HG02763 (cell line): Measurements from ENCODE around the gene SLC12A7.
"Not testable (repeated sequence)": the region's sequence is repeated elsewhere in the genome, so short reads cannot be mapped to it uniquely, and the experiment has no call there.

Source experiments
- ATAC-seq: cut with Tn5 transposase; IDR thresholded peaks from one replicate; pipeline ENCODE4 v1.9.1; 2021; ENCODE audit warnings: mild to moderate bottlenecking, moderate library complexity; ENCODE audit not compliant: unreplicated experiment

The SLC12A7 gene

DNA sequence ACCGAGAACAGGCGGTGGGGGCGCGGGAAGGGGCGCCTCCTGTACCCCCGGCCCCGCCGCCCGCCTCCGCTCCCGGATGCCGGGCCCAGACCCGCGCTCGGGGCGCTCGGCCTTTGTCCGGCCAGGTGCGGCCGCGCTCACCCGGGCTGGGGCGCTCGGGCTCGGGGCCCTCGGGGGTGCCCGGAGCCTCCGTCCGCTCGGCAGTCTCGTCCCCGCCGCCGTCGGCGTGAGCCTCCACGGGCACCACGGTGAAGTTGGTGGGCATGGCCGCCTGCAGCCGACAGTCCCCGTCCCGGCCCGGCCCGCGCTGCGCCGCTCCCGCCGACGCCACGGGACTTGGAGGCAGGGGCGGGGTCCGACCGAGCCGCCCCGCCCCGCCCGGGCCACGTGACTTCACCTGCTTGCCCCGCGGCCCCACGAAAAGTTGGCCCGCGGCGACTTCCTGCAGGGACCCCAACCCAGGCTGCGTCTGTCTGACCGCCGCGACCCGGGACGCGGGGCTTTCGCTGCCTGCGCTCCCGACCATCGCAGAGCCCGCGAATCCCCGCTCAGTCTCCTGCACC, at the start of gene SLC12A7:
SLC12A7 (minus strand) TSS at position 337 of the 563 bp plus-strand sequence; CDS start at position 265, 72 bp downstream.
- ATAC-seq: peak; percentile 55

DNA sequence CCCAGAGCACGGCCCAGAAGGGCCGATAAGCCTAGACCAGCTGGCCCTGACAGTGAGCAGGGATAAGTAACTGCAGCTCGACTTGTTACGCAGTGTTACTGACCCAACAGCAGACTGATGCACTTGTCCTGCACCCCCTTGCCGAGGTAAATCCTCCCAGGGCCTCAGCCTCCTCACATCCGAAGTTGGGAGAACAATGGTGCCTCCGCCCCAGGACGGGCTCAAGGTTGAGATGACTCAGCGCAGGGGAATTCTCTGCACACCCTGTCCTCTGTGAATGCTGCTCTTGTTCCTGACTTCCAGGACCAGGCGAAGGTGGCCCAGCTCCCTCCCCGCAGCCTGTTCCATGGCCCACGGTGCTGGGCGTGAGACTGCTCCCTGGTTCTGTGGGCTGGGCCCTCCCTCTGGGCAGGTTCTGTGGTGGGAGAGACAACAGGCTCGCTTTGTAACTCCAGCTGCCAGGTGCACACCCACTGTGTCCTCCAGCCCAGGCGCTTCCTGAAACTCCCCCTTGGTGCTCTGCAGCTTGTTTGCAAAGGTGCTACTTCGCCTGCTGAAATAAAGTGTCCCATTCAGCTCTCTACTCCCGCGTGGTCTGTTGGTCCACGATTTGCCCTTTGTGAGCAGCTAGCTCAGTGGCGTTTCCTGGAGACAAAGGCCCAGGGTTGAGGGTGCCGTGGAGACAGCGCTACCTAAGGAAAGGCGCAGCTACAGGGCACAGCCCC, 49.4 kb upstream of the SLC12A7 start:
- no peak for ATAC-seq

DNA sequence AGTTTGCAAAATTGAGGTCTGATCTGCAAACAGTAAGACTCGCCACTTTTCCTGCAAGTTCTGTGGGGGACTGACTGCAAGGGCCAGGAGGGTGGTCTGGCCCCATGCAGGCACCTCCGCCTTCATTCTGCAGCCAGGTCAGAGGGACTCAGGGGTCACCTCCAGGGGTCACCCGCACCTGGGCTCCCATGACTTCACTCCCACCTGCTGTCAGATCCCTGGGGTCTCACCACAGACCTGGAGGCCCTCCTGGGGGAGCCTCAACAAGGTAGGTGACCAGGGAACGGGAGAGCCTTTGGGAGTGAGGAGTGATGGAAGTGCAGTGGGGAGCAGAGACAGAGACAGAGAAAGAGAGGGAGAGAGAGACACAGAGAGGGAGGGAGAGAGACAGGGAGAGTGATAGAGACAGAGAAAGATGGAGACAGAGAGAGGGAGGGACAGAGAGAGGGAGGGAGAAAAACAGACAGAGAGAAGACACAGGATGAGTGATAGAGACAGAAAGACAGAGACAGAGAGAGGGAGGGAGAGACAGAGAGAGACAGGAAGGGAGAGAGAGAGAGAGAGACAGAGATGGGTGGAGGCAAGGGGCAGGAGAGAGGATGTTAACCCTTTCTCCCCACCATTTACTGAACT, 48.0 kb upstream of the SLC12A7 start:
- ATAC-seq: no peak

GRCh38 chr5:1159341-1159675, 47.4 kb upstream of the SLC12A7 start:
- ATAC-seq: no peak

DNA sequence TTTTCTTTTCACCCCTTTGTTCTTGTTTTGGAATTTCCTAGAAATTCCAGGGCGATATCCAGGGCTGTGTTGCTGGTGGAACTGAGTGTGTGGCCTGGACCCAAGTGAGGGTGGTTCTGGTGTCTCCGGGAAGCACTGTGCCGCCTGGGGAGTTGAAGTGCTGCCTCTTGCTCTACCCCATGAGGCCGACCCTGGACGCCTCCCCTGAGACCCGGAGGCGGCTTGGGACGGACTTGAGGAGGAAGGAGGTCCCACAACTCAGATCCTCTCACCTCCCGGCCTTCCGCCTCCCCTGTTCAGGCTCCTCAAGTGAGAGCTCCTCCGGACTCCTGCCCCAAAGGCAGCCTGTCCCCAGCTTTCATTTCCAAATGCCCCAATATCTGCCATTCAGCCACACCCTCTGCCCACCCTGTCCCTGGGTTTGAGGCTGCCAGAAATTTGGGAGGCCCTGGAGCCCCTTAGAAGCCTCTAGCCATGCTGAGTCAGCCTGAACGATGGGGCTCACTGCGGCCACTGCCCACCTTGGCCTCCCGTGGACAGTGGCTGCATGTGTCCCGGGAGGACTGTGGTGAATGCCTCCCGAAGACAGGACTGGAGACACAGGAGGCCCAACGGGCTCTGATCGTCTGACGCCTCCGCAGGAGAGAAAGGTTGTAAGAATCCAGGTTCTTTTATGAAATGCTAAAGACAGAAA, 46.9 kb upstream of the SLC12A7 start:
- ATAC-seq: no peak

GRCh38 chr5:1157461-1157986, 45.7 kb upstream of the SLC12A7 start:
- ATAC-seq: not testable (repeated sequence)

DNA sequence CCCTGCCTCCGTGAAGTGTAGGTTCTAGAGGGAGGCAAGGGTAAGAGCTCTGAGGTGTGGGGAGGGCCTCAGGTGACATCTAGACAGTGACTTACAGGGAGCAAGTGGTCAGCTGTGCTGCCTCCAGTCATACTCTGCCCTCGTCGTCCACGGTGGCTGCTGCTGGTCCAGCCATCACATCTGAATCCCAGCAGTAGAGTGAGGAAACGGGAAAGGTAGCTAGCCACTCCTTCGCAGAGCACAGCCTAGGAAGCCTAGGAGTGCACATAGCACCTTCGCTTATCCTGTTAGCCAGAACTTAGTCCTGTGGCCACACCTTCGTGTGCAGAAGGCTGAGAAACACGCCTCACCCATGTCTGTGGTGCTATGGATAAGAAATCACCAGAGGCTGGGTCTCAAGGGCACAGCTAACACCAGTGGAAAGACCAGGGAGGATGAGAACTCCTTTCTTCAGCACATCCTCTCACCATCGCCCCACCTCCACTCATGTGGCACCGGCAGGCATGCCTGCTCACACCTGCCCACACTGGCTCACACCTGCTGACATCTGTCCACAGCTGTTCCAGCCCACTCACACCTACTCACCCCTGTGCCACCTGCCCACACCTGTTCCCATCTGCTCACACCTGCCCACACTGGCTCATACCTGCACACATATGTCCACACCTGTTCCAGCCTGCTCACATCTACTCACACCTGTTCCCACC, 45.0 kb upstream of the SLC12A7 start:
- ATAC-seq: no peak

- no peak for ATAC-seq
These were observed 44.3 kb upstream of the SLC12A7 start for GRCh38 chr5:1156033-1156753.

DNA sequence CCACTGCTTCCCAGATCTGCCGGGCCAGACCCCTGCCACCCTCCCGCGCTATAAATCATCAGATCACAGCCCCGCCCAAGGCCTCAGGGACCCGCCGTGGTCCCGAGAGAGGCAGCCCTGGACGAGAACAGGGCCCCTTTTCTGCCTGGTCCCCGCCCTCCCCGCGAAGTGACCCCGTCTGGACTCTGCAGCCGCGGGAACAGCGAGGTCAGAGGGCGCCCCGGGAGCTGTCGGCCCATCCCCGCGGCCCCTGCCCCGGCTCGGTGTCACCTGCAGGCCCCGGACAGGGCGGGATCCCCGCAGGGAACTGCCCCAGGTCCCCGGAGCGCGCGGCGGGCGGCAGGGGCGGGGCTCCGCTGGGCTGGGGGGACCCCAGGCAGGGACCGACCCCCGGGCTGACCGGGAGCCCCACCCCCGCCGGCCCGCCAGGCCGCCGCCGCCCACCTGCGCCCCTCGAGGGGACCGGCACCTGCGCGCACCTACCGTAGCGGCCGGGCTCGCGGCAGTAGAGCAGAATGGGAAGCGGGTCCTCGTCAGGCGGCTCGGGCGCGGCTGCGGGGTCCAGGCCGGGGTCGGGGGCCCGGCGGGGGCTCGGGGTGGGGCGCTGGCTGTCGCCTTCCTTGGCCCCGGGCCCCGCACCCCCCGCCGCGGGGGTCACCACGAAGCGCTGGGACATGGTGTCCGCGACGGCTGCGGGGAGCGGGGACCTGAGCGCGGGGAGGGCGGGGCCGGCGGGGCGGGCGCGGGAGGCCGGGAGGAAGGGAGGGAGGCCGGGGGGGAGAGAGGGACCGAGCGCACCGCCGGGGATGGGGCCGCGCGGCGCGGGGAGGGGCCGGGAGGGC, 43.5 kb upstream of the SLC12A7 start:
- ATAC-seq: no peak

GRCh38 chr5:1153428-1153827, 41.6 kb upstream of the SLC12A7 start:
- ATAC-seq: no peak

DNA sequence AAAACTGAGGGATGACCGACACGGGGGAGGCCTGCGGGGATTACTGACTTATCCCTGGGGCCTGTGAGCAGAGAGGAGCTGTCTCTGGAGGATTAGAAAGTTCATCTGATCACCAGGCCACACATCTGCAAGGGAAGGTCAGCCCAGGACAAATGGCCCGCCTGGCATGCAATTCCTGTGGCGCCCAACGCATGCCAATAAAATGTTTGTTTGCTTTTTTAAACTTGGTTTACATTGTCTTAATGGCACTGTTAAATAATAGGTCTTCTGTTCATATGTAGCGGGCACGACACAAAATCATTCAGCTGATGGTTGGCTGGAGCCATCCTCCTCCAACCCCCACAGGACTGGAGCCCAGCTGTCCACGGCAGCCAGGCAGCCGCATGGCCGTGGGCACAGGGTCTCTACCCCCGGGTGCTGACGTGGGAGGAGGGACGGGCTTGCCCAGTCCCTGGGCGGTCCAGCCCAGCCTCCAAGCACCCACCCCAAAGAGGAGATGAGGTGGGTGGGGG, 41.0 kb upstream of the SLC12A7 start:
- no peak for ATAC-seq

- ATAC-seq: no peak
These were observed 40.3 kb upstream of the SLC12A7 start for GRCh38 chr5:1152156-1152555.

GRCh38 chr5:1151316-1151715, 39.5 kb upstream of the SLC12A7 start:
- no peak for ATAC-seq

DNA sequence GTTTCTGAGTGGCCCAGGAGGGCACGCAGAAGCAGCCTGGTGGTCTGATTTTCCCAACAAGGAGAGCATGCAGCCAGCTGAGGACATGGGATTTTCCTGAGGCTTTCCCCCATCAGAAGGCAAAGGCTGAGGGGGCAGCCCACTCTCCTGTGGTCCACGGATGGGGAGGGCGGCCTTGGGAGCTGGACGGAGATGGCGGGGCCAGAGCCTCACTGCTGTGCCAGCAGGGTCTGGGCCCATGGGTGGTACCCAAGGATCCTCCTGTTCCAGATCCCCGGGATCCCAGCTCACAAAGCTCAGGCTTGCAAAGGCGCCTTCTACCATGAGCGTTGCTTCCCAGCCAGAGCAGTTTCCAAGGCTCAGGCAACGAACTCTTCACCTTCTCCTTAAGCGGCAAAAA, 39.0 kb upstream of the SLC12A7 start:
- ATAC-seq: no peak

GRCh38 chr5:1144638-1145396, 33.0 kb upstream of the SLC12A7 start:
- ATAC-seq: no peak

DNA sequence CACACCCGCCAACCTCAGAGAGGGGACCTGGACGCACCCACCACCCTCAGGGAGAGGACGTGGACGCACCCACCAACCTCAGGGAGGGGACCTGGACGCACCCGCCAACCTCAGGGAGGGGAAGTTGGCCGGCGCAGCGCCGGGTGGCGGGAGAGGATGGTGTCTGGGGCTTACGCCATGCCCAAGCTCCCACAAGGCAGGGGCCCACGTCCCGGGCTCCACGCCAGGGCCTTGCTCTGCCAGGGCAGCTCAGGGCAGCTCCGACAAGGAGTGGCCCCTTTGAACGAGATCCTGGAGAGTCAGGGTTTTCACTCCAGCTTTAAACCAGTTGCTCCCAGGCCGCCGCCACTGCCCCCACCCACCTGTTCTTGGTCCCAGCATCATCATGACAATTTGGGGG, 32.2 kb upstream of the SLC12A7 start:
- no peak for ATAC-seq

DNA sequence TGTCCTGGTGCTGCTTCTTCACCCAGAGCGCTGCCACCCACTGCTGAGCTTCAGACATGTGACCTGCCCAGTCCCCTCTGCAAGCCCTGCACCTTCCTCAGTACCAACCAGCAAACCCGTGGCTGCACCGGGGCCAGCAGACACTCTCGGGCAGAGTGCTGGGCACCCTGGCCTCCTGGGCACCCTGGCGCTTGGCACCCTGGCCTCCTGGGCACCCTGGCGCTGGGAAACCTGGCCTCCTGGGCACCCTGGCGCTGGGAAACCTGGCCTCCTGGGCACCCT, 31.7 kb upstream of the SLC12A7 start:
- ATAC-seq: no peak

GRCh38 chr5:1142886-1143669, 31.2 kb upstream of the SLC12A7 start:
- no peak for ATAC-seq
